Stimulated activated CD8-positive, alpha-beta memory T cell treated with anti-CD3 and anti-CD28 coated beads, Interleukin-7, amount 100 ng/mL, for 24 hours (primary cell): ENCODE measurements around the gene ART3.

Source experiments
- DNase-seq: peaks from one replicate; pipeline ENCODE4 v3.0.0-alpha.2; 2020; ENCODE audit warnings: low read depth

ART3 gene

DNA sequence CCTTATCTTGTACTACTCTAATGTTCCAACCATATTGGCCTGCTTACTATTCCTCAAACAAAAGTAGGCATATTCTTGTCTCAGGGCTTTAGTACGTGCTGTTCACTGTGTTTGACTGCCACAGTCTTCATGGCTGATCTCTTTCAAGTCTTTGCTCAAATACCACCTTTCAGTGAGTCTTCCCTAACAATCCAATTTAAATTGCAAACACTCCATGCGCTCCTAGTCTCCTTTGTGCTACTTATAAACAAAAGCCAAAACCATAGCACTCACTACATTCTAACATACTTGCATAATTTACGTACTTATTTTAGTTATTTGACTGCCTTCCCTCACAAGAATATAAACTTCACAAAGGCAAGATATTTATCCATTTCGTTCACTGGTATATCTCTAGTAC, 1.7 kb upstream of the ART3 start:
- DNase-seq, result no peak

DNA sequence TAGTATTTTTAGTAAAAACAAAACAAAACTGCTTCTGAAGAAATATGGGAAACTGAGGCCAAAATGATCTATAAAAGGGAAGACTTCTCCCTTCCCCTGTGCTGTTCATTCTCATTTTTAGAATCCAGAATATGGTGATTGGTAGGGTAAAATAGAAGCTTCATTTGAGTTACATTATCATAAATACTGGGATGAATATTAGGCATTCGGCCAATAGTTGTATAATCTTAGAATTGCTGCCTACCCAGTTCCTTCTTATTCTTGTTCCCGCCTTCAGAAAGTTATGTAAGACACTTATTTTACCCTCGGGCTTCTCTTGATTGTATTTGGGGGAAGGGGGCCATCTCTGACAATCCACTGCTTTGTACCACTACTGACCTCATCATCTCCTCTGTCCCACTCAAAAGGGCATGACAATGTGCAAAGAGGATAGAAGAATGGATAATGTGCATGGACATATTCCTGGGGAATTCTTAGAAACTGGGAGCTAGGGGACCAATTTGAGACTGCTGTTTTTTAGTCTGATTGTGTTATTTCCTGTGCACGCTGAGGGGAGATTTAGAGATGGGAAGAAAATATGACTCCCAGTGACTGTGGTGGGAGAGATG, 588 bp downstream of the ART3 start:
- no peak for DNase-seq

DNA sequence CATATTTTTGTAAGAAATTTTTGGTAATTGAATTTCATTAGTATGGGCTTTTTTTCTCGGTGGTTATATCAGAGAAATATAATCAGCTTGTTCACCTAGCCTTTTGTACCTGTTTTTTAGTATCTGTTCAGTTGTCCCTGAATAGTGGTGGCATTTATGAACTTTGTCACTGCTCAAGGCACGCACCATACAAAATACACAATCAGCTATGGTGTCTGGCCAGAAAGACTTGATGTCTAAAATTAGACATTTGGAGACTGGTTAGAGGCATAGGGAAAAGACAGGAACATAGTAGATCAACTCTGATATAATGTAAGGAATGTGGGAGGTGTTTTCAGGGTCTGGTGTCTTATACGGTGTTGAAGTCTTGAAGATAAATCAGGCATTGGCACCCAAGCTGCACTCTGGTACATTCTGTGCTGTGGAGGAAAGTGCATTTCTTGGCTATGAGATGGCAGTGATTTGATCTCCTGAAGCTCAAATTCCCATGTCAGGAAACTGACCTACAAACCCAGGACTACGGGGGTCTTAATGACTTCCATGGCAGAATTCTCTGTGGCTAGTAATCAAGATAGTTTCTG, 3.6 kb downstream of the ART3 start:
- DNase-seq, result no peak

DNA sequence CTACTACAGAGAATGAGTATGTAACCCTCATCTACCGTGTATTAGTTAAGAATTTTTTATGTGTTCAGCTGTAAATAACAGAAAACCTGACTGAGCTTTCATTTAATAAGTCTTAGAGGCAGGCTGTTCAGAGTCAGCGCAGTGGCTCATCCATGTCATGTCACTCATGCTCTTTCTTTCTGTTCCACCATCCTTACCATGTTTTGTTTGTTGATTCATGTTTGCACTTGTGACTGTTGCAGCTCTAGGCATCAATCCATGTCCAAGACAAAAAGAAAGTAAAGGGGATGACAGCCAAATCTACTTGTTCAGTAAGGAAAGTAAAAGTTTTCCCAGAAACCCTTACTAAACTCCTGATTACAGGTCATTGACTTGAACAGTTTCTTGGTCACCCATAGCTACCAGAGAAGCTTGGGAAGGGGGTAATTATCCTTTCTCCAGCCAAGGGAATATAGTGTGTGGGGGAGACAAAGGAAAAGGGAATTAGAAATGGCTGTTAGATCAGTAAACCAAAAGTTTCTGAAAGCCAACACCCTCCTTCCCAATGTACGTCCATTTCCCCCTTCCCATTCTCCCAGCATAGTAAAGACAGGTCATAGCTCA, 9.0 kb downstream of the ART3 start:
- no peak for DNase-seq

DNA sequence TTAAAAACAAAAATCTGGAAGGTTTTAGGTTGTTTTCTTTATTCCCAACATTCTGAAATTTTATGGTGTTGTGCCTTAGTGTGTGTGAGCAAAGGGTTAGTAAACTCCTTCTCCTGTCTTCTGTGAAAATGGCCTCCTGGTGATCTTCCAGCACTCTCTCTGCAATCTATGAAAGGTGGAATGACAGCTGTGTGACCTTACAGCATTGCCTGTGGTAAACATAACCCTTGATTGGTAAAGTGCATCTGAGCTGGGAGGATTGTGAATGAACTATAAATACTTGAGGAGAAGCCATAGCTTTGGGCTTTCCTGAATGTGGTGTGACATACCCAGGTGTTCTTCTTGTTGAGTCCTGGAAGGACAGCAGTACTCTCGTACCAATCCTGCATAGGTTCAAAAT, 10.0 kb downstream of the ART3 start:
- no peak for DNase-seq

DNA sequence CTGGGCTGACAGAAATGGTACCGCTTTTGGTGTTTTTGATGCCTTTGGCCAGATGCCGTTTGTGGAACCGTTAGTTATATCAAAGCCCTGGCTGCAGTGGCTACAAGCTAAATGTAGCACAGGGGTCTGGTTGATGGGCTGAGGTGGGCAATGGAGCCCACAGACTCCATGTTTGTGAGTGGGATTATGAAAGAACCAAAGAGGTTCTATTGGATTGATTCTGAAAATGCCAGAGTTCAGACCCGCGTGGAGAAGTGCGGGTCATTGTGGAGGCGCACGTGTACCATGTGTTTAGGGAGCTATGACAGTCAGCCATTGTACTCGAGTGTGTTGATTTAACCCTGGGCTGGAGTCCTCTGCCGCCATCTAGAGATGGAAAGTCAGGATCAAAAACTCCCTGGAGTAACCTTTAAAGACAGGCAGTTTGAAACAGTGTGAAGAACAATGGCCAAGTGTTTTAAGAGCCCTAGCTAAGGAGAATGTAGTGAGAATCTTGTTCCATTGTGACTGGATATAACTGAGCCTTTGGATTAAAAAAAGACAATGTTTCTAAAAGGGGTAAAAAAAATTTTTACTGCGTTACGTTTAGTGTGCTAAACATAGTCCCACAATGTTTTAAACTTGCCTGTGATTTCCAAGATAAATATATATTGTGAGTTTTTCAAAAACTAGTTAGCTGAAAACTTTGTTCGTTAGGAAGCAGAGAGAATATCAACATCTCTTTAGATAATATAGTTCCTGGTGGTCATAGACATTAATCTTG, 12.7 kb downstream of the ART3 start:
- no peak for DNase-seq

DNA sequence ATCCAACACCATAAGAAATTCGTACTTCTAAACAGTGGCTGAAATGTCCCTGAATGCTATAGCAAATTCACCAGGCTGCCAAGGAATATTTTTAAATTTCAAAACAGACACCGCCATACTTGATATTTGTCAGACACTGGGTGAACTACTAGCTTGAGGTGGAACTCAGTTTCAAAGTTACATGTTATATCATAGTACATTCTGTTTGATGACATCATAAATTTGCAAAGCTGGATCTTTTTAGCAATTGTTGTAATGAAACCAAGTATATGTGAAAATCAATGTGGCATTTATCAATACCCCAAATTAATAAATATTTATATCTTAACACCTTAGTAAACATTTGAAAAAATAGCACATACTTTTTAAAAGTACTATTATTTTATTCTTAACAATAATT, 14.2 kb downstream of the ART3 start:
- DNase-seq, result no peak

DNA sequence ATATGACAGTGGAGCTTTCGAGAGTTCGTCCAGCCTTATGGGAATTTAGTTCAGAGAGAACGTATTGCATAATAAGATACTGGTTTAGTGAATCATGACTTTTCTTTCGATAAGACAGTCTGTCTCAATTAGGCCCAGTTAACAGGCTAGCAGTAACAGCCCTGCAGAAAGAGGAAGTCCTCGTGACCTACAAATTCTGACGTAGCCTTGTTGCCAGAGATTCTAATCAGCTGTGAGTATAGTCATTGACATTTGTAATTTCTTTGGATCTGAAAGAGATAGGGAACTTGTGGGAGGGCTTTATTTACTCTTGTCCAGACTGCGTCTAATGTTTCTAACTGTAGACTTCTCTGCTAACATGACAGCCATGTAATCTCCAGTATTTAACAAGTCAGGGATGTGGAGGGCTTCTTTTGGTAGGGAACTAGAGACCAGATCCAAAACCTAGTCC, 15.8 kb downstream of the ART3 start:
- DNase-seq, result no peak

DNA sequence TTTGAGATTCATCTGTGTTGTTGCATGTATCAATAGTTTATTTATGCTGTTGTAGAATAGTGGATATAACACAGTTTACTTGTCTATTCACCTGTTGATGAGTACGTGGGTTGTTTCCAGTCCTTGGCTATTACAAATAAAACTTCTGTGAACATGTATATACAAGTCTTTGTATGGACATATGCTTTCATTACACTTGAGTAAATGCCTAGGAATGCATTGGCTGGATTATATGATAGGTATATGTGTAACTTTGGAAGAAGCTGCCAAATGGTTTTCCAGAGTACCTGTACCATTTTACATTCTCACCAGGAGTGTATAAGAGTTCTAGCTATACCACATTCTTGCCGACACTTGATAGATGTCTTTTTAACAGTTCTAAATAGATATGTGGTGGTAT, 16.5 kb downstream of the ART3 start:
- DNase-seq, result no peak

DNA sequence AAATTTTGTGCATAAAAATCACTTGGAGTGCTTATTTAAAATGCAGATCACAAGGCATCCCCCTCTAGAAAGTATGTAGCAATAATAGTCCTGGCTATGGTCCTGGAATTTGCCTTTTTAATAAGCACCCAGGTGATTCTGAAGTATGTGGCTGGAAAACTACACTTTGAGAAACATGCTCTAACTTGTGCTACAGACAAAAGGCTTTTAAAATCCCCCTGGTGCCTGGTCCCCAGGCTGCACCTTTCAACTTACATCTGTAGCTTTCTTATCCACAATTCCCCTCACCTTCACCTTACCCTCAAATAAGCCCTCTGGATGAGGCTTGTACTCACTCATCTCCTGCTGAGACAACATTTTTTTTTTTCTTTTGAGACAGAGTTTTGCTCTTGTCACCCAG, 21.1 kb downstream of the ART3 start:
- DNase-seq, result no peak

DNA sequence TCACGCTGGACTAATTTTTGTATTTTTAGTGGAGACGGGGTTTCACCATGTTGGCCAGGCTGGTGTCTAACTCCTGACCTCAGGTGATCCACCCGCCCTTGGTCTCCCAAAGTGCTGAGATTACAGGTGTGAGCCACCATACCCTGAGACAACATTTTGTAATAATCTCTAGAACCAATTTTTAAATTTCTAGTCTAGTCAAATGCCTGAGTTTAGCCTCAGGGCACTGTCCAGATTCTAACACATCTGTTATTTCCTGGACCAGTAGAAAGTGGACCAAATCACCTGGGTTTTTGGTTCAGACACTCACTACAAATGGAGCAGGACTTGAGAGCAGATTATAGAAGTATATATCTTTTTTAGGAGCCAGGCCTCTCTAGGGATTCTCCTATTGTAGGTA, 21.6 kb downstream of the ART3 start:
- DNase-seq, result no peak

DNA sequence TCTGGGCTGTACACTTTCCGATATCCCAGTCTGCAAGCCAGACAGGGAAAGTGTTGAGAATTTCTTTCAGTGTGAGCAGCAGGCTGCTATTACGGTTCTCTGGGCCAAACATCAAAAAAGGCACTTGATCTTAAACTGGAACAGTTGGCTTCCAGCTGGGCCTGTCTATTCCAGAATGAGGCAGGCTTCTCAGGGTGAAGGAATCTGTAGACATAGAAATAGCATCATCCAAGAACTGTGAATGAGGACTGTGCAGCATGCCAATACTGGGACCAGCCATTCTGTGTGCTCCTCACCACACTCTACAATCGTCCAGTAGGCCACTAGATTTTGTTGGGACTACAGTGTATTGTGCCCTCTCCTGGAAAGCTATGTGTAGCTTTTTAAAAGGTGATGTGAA, 31.1 kb downstream of the ART3 start:
- no peak for DNase-seq

DNA sequence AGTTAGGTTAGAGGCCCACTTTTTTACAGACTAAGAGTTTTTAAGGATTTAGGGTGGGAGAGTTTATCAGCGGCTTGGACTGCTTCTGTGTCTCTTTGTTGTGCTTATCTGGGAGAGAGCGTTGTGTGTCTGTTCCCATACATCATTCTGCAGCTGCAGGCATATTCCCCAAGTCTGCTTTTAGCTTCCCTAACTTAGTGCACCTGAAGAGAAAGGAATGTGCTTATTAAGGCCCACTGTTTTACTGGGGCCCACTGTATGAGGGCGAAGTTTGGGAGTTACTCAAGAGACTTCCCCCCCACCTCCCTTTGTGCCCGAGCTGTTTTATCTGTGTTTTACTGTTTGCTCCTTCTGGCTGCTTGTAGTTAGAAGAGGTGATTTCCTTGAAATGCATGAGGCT, 31.9 kb downstream of the ART3 start:
- no peak for DNase-seq

DNA sequence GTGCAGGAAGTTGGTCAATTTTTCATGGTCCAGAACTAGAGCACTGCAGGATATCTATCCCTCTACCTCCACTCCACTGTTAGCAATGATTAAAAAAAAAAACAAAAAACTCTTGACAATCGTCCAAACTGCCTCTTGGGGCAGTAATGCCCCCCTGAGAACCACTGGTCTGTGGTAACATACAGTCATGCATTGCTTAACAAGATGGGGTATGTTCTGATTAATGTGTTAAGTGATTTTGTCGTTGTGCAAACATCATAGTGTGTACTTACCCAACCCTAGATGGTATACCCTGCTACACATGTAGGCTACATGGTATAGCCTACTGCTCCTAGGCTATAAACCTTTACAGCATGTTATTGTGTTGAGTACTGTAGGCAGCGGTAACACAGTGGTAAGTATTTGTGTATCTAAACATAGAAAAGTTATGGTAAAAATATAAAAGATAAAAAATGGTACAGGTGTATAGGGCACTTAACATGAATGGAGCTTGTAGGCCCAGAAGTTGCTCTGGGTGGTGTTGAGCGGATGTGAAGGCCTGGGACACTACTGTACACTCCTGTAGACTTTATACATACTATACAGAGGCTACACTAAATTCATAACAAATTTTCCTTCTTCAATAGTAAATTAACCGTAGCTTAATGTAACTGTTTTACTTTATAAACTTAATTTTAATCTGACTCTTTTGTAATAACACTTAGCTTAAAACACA, 34.1 kb downstream of the ART3 start:
- no peak for DNase-seq

DNA sequence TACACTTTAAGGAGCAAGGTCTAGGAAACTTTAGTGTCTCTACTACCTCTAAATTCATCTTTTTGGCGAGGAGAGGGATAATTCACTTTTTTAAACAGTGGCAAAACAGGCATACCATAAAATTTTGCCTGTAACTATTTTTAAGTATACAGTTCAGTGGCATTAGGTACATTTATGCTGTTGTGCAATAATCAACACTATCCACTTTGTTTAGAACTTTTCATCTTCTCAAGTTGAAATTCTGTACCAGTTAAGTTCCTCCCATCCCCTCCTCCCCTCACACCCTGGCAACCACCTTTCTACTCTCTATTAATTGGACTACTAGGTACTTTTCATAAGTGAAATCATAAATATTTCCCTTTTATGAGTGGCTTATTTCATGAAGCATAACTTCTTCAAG, 42.3 kb downstream of the ART3 start:
- no peak for DNase-seq

DNA sequence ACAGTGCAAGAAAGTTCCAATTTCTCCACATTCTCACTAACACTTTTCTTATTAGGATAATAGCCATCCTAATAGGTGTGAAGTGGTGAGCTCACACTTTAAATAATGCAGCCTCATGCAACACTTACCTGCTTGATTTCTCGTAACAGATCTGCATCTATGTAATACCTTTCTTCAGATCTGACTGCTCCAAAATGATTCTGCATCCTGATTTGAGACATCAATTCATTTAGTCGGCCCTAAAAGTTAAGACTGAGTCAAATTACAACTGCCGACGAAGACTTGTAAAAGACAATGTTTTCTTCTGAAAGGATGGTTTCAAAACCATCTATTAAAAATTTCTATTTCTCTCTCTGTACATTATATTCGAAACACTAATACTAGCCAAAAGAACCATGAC, 43.0 kb downstream of the ART3 start:
- no peak for DNase-seq

DNA sequence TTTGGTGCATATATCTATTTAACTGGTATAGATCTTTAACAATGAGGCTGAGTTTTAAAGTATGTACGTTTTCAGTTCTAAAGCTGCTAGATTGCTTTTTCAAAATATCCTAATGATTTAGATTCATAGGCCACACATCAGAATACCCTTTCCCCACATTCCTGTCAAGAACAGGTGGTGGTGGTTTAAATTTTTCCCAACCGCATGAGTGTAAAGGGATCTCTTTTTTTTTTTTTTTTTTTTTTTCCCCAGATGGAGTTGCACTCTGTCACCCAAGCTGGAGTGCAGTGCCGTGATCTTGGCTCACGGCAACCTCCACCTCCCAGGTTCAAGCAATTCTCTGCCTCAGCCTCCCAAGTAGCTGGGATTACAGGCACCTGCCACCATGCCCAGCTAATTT, 45.7 kb downstream of the ART3 start:
- DNase-seq, result no peak

DNA sequence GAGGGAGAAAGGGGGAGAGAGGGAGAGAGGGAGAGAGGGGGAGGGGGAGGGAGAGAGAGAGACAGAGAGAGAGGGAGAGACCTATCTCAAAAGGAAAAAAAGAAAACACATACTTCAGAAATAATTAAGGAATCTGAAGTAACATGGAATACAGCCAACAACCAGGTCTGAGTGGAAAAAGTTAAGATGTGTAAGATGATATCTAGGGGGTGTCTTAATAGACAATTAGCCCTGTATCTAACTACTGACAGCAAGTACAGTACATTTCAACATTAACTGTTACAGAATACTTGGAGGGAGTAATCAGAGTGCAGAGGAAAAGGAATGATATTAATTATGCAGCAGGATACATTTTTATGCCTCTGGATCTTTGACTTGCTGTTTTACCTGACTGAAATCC, 51.3 kb downstream of the ART3 start:
- no peak for DNase-seq

DNA sequence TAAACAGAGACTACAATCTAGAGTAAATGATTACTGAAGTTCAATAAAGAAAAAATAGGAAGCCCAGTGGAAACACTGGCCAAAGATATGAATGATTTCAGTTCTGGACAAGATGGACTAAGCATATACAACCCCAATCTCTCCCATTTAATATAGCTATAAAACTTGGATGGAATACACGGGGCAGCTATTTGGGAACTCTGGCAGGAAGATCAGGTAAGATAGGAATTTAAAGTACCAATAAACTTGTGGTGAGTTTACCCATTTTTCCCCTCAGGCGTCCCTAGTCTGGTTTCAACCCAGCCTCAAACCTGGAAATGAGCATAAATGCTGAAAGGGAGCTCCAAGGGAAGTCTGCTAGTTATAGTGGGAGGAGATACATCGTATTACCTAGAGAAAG, 53.2 kb downstream of the ART3 start:
- no peak for DNase-seq

DNA sequence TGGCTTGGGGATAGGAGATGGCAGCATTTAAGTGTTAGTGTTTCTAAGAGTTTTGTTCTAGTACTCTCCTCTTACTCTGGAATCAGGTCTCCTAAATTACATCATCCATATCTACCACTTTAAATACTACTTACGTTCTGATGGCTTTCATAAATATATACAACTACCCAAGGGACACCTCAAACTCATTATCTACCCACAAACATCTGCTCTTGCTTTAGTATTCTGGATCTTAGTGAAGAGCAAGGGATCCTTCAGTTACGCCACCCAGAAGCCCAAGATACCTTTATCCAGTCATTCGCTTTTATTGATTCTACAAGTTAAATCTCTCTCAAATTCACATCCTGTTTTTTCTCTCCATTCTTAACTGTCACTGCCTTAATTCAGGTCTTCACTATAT, 66.7 kb downstream of the ART3 start:
- no peak for DNase-seq

DNA sequence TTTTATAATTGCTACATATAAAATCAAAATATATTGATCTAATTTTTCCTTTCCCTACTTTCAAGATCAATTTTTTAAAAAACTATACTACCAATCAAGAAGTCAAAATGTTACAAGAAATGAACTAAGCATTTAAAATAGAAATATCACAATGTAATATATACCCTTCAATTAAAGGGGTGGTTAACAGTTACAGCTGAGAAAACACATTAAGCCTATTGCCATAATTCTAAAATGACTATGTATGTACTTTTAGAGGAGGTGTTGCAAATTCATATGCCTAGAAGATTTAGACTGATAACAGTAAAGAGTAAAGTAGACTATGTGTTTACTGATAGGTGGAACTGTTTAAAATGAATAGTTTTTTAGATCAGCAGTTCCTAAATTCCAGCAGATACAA, 70.0 kb downstream of the ART3 start:
- DNase-seq, result no peak

DNA sequence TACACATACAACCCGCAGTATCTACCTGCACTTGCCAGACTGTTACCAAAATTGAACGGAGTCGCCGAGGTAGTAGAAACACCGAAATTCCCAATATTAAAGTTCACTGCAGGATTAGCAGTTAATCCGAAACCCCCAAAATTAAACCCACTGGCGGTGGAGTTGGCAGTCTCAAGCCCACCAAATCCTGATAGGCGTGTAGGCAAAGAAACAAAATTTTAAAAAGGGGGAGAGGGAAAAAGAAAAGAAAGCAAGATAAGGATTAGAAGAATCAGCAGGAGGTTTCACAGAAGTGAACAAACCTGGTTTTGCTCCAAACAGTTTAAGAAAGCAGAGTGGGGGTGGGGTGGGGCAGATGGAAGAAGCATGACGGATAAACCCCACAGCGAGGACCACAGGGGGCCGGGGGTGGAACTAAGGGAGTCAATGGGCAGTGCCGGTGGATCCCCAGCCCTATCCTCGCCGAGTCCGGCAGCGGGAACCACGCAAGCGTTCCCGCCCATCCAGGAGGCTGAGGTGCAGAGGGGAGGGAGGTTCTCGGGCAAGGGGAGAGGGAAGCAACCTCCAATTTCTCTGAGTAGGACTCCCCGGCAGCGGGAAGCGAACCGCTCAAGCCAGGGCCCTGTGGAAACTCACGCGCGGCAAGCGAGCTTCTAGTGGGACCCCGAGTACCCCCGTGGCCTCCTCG, 73.1 kb downstream of the ART3 start:
- peak; percentile 21 for DNase-seq
